ENCODE data around the gene TUBB6. TPM values are rescaled to one million over a fixed set of nuclear protein-coding genes. Genes with fewer than 3 reads are reported as not detected.
A peak's percentile ranks its signal among the peaks of the same experiment; 100 is the strongest.

TUBB6 gene
- total RNA-seq, 1 donor = 312 TPM

- H3K4me1 ChIP-seq (ENCODE audit: insufficient read depth, low read length) = peaks cover 11% of the 10 kb centered on the region
- no peaks in the 10 kb centered on the region for H3K9me3 ChIP-seq (ENCODE audit: low read depth, low read length)
- no peaks in the 10 kb centered on the region for H3K27me3 ChIP-seq (ENCODE audit: insufficient read depth, low read length)
- TF ChIP-seq CTCF (IDR thresholded peaks at IDR 0.05; ENCODE audit: extremely low read depth, low read depth, low read length) = no peak
- H3K4me2 ChIP-seq (ENCODE audit: insufficient read depth, low read length) = no peak overlapping the region
- H3K4me3 ChIP-seq (ENCODE audit: insufficient read depth, low read length) = no peak overlapping the region
- DNase-seq (ENCODE audit: insufficient read length, low spot score, missing footprints) = no peak
- H4K20me1 ChIP-seq (ENCODE audit: insufficient read depth, low read length) = peaks cover 21% of the 10 kb centered on the region
- no peak overlapping the region for H2AFZ ChIP-seq (ENCODE audit: low read length)
- peaks cover 3% of the 10 kb centered on the region for H3K79me2 ChIP-seq (ENCODE audit: insufficient read depth, low read length)
- H3K36me3 ChIP-seq (ENCODE audit: insufficient read depth, low read length) = peaks cover 19% of the 10 kb centered on the region
- H3K27ac ChIP-seq (ENCODE audit: low read depth, low read length) = no peak overlapping the region
Observed at GRCh38 chr18:12334863-12335262, 26.8 kb downstream of the TUBB6 start.

- no peak for DNase-seq (ENCODE audit: insufficient read length, low spot score, missing footprints)
- Histone ChIP-seq H3K9me3 (ENCODE audit: low read depth, low read length) (no peaks in the 10 kb centered on the region), H3K4me2 (ENCODE audit: insufficient read depth, low read length) (no peak overlapping the region), H2AFZ (ENCODE audit: low read length) (no peak overlapping the region), H3K36me3 (ENCODE audit: insufficient read depth, low read length) (peaks cover 17% of the 10 kb centered on the region), H3K4me3 (ENCODE audit: insufficient read depth, low read length) (no peak overlapping the region), H3K27me3 (ENCODE audit: insufficient read depth, low read length) (no peaks in the 10 kb centered on the region), H4K20me1 (ENCODE audit: insufficient read depth, low read length) (peaks cover 21% of the 10 kb centered on the region), H3K79me2 (ENCODE audit: insufficient read depth, low read length) (peaks cover 3% of the 10 kb centered on the region), H3K27ac (ENCODE audit: low read depth, low read length) (no peak overlapping the region), H3K4me1 (ENCODE audit: insufficient read depth, low read length) (peaks cover 11% of the 10 kb centered on the region)
- TF ChIP-seq CTCF (IDR thresholded peaks at IDR 0.05; ENCODE audit: extremely low read depth, low read depth, low read length) = no peak
Observed at GRCh38 chr18:12335503-12335902, 27.5 kb downstream of the TUBB6 start.

DNA sequence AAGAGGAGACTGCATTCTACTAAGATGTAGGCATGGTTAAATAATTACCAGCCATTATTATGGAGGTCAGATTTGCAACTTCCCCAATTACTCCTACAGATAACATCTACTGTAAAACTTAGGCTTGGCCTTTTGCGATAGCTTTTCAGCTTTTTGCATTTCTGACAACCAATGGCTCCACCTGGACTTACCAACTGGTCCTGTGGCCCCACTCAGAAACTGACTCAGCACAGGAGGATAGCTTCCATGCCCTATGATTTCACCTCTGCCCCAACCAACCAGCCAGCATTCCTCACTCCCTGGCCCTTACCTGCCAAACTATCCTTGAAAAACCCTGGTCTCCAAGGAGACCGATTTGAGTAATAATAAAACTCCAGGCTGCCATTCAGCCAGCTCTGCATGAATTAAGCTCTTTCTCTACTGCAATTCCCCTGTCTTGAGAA is 28.2 kb downstream of the TUBB6 start:
- DNase-seq (ENCODE audit: insufficient read length, low spot score, missing footprints) = no peak
- H3K27ac ChIP-seq (ENCODE audit: low read depth, low read length) = no peak overlapping the region
- H3K79me2 ChIP-seq (ENCODE audit: insufficient read depth, low read length) = no peaks in the 10 kb centered on the region
- H3K9me3 ChIP-seq (ENCODE audit: low read depth, low read length) = no peaks in the 10 kb centered on the region
- H3K4me3 ChIP-seq (ENCODE audit: insufficient read depth, low read length) = no peak overlapping the region
- H3K4me1 ChIP-seq (ENCODE audit: insufficient read depth, low read length) = peaks cover 11% of the 10 kb centered on the region
- H3K36me3 ChIP-seq (ENCODE audit: insufficient read depth, low read length) = peaks cover 16% of the 10 kb centered on the region
- no peaks in the 10 kb centered on the region for H3K27me3 ChIP-seq (ENCODE audit: insufficient read depth, low read length)
- no peak overlapping the region for H2AFZ ChIP-seq (ENCODE audit: low read length)
- no peak overlapping the region for H3K4me2 ChIP-seq (ENCODE audit: insufficient read depth, low read length)
- H4K20me1 ChIP-seq (ENCODE audit: insufficient read depth, low read length) = peaks cover 21% of the 10 kb centered on the region
- no peak for TF ChIP-seq CTCF (IDR thresholded peaks at IDR 0.05; ENCODE audit: extremely low read depth, low read depth, low read length)

DNA sequence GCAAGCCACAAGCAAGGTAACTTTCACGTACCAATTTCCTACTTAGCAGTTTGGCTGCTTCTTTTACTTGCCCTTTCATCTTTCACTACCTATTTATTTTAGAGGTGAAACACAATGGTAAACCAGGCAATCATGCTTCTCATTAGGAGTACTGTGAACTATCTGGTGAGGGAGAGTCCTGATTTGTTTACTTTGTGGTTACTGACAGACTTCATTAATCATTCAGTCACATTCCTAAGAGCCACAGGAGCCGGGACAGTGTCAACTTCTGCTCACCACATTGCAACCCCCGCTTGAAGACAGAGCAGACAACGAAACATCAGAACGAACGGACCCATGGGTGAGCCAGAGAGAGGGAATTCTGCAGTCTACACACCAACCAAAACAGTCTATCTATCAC is 28.8 kb downstream of the TUBB6 start:
- H4K20me1 ChIP-seq (ENCODE audit: insufficient read depth, low read length) = peaks cover 21% of the 10 kb centered on the region
- no peaks in the 10 kb centered on the region for H3K9me3 ChIP-seq (ENCODE audit: low read depth, low read length)
- no peak overlapping the region for H2AFZ ChIP-seq (ENCODE audit: low read length)
- peaks cover 11% of the 10 kb centered on the region for H3K4me1 ChIP-seq (ENCODE audit: insufficient read depth, low read length)
- H3K79me2 ChIP-seq (ENCODE audit: insufficient read depth, low read length) = no peaks in the 10 kb centered on the region
- no peaks in the 10 kb centered on the region for H3K27me3 ChIP-seq (ENCODE audit: insufficient read depth, low read length)
- H3K27ac ChIP-seq (ENCODE audit: low read depth, low read length) = no peak overlapping the region
- peak overlapping the region; percentile 11 for H3K4me2 ChIP-seq (ENCODE audit: insufficient read depth, low read length)
- DNase-seq (ENCODE audit: insufficient read length, low spot score, missing footprints) = no peak
- peaks cover 21% of the 10 kb centered on the region for H3K36me3 ChIP-seq (ENCODE audit: insufficient read depth, low read length)
- no peak overlapping the region for H3K4me3 ChIP-seq (ENCODE audit: insufficient read depth, low read length)
- no peak for TF ChIP-seq CTCF (IDR thresholded peaks at IDR 0.05; ENCODE audit: extremely low read depth, low read depth, low read length)

Data from osteoblast (primary cell).